Measurements from ENCODE around the gene ATP23. TPM values are rescaled to one million over a fixed set of nuclear protein-coding genes. Genes with fewer than 3 reads are reported as not detected.

The ATP23 gene
- polyA plus RNA-seq, 4 donors: 7.8 to 15.7 (median 10.5) TPM

DNA sequence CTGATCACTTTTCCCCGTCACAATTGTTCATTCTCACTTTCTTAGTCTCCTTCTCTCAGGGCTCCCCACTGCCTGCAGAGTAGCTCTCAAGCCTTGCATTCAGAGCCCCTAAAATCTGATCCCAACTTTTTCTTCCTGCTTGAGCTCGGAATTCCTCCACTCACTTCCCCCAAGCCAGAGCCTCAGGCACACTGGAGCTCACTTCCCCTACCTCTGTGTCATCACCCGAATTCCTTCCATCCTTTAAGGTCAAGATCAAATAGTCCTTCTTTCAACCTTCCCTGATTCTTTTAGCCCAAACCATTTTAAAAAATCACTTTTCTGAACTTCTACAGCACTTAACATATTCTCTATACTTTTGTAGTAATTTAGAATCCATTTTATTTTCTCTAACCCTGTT, 34.1 kb upstream of the ATP23 start:
- no peak for DNase-seq (ENCODE audit: low read depth in 4 of 4, low spot score in 3 of 4)

DNA sequence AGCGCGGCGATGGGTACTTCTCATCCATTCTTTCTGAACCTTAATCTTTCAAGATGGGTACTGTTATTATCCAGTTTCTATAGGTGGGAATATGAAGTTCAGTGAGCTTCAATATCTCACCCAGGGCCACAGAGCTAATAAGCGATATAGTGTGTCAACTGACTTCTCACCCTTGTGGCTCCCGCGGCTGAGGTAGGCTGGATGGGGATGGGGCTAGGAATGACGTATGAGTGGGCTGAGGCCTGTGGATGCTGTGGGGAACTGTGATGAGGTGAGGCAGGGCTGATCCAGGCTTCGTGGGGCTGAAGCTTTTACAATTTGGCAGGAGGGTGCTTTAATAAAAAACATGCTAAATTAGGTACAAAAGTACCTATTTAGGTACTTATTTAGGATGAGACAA, 32.9 kb upstream of the ATP23 start:
- no peak for DNase-seq (ENCODE audit: low read depth in 4 of 4, low spot score in 3 of 4)

DNA sequence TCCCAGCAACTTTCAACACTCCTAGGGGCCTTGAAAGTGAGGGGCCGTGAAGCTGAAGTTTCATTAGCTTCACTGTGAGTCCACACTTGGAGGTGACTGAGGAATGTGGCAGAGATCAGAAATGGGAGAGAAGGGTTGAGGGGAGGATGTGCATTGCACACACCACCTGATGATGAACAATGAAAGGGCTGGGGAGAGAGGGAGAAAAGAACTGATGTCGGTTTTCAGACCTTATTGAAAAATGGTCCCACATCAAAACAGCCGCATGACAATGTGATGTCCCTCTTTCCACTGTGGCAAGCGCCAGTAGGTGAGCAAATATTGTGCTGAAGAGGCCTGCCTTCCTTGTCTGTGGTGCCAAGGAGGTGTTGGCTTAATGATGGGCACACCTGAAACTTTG, 32.3 kb upstream of the ATP23 start:
- no peak for DNase-seq (ENCODE audit: low read depth in 4 of 4, low spot score in 3 of 4)

DNA sequence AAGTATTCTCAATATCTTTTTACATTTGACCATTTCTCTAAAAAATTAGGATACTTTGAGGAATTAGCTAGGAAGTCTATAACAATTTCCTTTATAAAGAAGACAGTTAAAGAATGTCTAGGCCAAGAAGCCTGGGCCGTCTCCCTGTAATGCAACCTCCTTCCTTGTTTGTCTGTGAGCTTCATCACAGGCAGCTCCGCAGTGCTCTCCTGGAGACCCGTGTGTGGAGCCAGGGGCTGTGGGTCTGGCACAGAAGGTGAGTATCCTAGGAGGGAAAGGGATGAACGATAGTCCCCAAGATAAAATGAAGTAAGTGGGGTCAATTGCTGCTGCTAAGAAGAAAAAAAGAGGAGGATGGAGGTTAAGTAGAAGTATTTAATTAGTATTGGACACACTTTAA, 31.8 kb upstream of the ATP23 start:
- DNase-seq (ENCODE audit: low read depth in 4 of 4, low spot score in 3 of 4): no peak

DNA sequence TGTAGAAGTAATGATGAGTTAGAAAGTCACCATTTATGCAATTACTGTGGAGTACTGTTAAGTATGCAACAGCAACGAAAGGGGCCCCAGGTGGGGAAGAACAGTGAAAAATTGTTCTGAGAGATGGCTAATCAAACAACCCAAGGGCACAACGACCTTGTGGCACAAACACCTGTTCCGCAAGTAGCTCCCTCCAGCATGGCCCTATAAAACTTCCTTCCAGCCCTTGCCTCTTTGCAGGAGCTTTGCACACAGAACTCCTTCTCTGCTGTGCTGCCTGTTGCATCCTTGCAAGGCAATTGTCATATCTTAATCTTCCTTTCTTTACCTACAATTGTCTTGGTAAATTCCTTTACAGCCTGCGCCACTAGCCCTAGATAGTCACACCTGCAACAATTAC, 23.2 kb upstream of the ATP23 start:
- no peak for DNase-seq (ENCODE audit: low read depth in 4 of 4, low spot score in 3 of 4)

DNA sequence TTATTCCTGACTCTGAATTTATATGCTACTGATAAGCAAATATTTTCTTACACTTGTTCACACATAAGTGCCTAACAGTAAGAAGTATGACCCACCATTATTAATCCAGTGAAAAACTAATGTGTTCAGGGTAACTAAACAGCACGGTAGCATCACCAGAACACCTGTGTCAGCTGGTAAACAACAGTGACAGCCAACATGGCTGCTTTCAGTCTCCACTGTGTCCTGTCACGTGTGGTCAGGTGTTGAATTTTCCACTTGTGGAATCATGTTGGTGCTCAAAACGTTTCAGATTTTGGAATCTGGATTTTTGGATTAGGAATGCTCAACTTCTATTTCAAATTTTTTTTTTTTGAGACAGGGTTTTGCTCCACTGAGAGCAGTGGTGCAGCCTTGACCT, 14.3 kb upstream of the ATP23 start:
- no peak for DNase-seq (ENCODE audit: low read depth in 4 of 4, low spot score in 3 of 4)

DNA sequence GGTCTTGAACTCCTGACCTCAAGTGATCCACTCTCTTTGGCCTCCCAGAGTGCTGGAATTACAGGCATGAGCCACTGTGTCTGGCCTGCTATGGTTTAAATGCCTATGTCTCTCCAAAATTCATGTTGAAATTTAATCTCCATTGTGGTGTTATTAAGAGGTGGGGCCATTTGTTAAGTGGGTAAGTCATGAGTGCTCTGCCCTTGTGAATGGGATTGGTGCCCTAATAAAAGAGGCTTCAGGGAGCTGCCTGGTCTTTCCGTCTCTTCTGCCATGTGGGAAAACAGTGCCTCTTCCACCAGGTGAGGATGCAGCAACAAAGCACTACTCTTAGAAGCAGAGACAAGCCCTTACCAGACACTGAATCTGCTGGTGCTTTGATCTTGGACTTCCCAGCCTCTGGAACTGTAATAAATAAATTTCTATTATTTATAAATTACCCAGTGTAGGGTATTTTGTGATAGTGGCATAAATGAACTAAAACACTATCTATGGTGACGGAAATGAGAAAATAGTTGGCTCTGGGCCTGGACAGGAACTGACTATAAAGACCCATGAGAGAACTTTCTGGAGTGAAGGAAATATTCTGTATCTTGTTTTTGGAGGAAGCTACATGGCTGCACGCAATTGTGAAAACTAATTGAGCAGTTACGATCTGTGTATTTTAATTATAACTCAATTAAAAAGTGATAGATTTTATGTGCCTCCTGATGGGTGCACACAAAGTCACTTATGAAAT, 12.1 kb upstream of the ATP23 start:
- DNase-seq (ENCODE audit: low read depth in 4 of 4, low spot score in 3 of 4): no peak

DNA sequence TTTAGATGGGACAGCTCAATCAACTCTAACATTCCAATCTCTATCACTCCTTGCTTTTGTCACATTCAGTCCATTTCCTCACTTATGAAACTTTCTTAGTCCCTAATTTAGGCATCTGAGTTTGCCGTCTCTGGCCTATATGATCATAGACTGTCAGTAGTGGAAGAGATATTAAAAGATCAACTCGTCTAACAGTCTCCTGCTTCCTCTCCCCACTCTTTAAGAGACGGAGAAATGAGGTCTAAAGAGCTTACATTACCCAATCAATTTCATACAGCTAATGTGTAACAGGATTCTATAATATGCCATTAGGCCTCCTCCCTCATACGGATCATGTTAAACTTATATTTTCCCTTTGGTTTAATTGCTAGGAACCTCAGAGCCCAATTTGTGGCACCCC, 6.5 kb upstream of the ATP23 start:
- no peak for DNase-seq (ENCODE audit: low read depth in 4 of 4, low spot score in 3 of 4)

DNA sequence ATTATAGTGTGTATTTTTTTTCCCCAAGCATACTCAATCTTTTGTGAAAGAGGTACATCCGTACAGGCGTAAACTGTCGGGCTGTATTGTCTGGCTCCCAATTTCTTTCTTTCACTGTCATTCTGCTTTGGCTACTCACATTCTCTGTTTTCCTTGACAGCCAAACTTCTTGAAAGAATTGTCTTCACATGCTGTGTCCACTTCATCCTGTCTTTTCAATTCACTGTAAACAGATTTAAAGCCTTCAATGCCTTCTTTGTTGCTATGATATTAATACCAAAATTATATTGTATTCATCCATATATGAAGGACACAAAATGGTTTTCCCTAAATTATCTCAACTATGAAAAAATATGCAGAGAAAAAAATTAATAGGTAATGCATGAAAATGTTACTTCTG, 6.0 kb upstream of the ATP23 start:
- DNase-seq (ENCODE audit: low read depth in 4 of 4, low spot score in 3 of 4): no peak

DNA sequence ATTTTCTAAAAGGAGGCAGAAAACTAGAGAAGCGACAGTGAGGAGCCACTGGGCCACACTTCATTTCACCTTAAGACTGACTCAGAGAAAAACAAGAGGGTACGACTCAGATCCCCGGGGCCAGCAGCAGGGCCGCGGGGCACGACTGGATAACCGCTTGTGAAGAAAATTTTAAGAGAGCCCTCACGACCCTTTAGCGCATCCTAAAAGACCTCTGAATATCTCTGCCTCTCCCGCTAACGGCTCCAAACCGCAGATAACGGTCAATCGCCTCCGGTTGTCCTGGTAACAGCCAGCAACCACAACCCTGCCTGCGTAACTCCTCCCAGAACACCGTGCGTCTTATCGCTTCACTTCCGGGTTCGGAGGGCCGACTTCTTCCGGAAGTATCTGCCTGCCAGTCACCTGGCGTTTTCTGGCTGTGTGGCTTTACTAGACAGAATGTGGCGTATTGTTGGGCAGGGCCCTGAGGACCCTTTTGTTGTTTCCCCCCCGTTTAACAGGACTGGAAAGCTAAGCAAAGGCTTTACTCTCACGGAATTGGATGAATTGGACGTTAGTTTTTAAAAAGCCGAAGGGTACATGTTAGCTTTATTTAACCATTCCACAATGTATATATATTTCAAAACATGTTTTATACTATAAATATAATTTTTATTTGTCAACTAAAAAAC, 5.4 kb upstream of the ATP23 start:
- peak; percentile 72 to 85 (median 83) for DNase-seq (ENCODE audit: low read depth in 4 of 4, low spot score in 3 of 4)

- no peak for DNase-seq (ENCODE audit: low read depth in 4 of 4, low spot score in 3 of 4)
Measured at GRCh38 chr12:57936513-57936883, 4.9 kb upstream of the ATP23 start.

- no peak for DNase-seq (ENCODE audit: low read depth in 4 of 4, low spot score in 3 of 4)
Measured at GRCh38 chr12:57939291-57939690, 2.1 kb upstream of the ATP23 start.

GRCh38 chr12:57940052-57940914, 1.1 kb upstream of the ATP23 start:
- DNase-seq (ENCODE audit: low read depth in 4 of 4, low spot score in 3 of 4): no peak

- no peak for DNase-seq (ENCODE audit: low read depth in 4 of 4, low spot score in 3 of 4)
Measured at GRCh38 chr12:57940915-57941164, 527 bp upstream of the ATP23 start.

GRCh38 chr12:57943438-57944080, 2.2 kb downstream of the ATP23 start:
- no peak for DNase-seq (ENCODE audit: low read depth in 4 of 4, low spot score in 3 of 4)

- DNase-seq (ENCODE audit: low read depth in 4 of 4, low spot score in 3 of 4): no peak
Measured at GRCh38 chr12:57944313-57945023, 3.1 kb downstream of the ATP23 start.

GRCh38 chr12:57952766-57953165, 11.4 kb downstream of the ATP23 start:
- no peak for DNase-seq (ENCODE audit: low read depth in 4 of 4, low spot score in 3 of 4)

DNA sequence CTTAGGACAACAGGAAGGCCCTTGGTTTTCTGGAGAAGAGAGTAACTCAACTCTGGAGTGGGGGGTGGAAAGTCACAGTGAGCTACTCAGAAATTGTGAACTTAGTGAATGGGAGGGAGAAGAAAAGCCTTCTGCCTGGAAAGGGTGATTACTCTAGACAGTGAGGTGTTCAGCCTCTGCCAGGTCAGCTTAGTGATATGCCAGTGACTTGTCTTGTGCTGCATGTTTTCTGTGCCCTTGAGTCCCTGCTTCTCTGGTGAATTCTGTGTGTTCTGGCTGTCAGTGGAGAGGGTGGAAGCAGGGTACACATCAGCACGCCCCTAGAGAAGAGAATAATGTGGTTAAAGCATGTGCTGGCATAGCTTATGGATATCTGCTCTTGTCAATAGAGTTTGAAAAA, 13.4 kb downstream of the ATP23 start:
- no peak for DNase-seq (ENCODE audit: low read depth in 4 of 4, low spot score in 3 of 4)

DNA sequence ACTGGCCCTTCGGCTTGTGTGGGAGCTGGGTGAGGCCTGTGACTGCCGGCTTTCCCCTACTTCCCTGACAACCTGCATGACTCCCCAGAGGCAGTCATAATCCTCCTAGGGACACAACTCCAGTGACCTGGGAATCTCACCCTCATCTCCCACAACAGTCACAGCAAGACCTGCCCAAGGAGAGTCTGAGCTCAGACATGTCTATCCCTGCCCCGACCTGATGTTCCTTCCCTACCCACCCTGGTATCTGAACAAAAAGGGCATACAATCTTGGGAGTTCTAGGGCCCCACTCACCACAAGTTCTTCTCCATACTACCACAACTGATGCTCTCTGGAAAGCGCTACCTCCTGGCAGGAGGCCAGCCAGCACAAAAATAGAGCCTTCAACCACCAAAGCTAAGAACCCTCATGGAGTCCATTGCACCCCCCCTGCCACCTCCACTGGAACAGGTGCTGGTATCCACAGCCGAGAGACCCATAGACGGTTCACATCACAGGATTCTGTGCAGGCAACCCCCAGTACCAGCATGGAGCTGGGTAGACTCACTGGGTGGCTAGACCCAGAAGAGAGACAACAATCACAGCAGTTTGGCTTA, 16.8 kb downstream of the ATP23 start:
- no peak for DNase-seq (ENCODE audit: low read depth in 4 of 4, low spot score in 3 of 4)

DNA sequence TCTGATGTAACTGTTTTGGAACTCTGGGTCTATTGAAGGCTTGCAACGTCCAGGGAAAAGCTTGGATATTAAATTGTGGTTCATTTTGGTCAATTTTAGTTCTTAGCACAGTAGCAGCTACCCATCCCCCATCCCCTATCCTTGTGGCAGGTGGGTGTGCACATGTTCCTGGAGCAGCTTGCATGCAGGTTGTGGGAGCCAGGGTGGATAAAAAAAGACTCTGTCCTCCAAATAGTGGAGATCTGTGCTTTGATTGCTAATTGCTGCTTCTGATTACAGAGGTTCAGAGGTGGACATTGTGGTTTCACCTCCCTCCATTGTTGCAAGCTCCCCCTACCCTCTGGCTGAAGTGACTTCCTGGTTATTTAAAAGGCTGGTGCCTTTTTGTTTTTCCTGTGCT, 23.1 kb downstream of the ATP23 start:
- no peak for DNase-seq (ENCODE audit: low read depth in 4 of 4, low spot score in 3 of 4)
